ENCODE measurements around the gene ZFAND3. TPM values are rescaled to one million over a fixed set of nuclear protein-coding genes. Genes with fewer than 3 reads are reported as not detected.
"Not testable (repeated sequence)": the region's sequence is repeated elsewhere in the genome, so short reads cannot be mapped to it uniquely, and the experiment has no call there.

The ZFAND3 gene
- total and polyA plus RNA-seq, 4 donors = 24.5 to 152 (median 81.6) TPM

DNA sequence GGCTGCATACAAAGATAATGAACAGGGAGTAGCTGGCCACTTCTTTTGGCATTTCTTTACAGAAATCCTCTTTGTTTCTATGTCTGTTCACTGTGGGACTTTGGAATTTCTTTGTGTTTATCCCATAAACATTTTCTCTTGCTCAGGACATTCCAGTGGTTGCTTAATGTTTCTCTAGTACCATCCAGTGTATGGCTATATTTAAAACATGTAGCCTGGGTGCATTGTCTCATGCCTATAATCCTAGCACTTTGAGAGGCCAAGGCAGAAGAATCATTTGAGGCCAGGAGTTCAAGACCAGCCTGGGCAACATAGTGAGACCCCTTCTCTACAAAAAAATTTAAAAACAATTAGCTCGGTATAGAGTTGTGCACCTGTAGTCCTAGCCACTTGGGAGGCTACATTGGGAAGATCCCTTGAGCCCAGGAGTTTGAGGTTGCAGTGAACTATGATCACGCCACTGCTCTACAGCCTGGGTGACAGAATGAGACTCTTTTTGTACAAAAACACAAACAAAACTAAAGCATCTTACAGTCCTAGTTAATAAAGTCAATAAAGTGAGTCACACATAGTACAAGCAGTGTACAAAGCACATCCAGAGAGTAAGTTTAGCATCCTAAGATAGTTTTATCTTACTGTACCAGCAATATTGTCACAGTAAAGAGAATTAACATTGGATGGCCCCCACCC lies 63.3 kb downstream of the ZFAND3 start:
- Histone ChIP-seq H3K36me3 (ENCODE audit: control insufficient read depth, insufficient read depth, low read length) (no peaks in the 10 kb centered on the region), H3K9me3 (ENCODE audit: control insufficient read depth, insufficient read depth, low read length) (no peaks in the 10 kb centered on the region), H3K4me1 (ENCODE audit: control insufficient read depth, insufficient read depth, low read length) (peaks cover 4% of the 10 kb centered on the region), H3K4me3 (ENCODE audit: low read depth, low read length) (no peak overlapping the region), H3K27ac (ENCODE audit: low read depth, low read length) (no peak overlapping the region), H3K27me3 (ENCODE audit: control insufficient read depth, insufficient read depth, low read length) (no peaks in the 10 kb centered on the region)
- no CpG with 5 or more reads among the region's 2 CpGs for WGBS (ENCODE audit: insufficient coverage)
- DNase-seq (ENCODE audit: low read depth in 4 of 6, low spot score in 6 of 6) = no peak

DNA sequence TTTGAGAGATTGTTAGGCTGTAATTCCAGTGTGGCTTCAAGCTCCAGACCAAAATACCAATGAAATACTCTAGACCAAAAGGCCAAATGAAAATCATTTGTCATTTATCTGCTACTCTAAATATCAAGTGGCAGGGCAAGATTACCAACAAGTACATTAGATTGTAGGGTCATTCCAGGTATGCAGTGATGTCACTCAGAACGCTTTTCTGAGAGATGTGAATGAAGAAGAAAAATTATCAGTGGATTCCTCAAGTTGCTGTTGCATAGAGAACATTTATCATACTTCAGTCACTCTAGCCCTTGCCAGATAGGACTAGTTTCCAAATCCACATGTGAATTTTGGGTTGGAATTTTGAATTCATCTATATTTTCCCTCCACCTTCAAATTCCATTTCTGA lies 65.0 kb downstream of the ZFAND3 start:
- H3K27ac ChIP-seq (ENCODE audit: low read depth, low read length) = no peak overlapping the region
- H3K4me3 ChIP-seq (ENCODE audit: low read depth, low read length) = no peak overlapping the region
- H3K9me3 ChIP-seq (ENCODE audit: control insufficient read depth, insufficient read depth, low read length) = no peaks in the 10 kb centered on the region
- WGBS (ENCODE audit: insufficient coverage) = no CpG with 5 or more reads among the region's 1 CpG
- no peaks in the 10 kb centered on the region for H3K36me3 ChIP-seq (ENCODE audit: control insufficient read depth, insufficient read depth, low read length)
- no peak for DNase-seq (ENCODE audit: low read depth in 4 of 6, low spot score in 6 of 6)
- H3K4me1 ChIP-seq (ENCODE audit: control insufficient read depth, insufficient read depth, low read length) = no peaks in the 10 kb centered on the region
- H3K27me3 ChIP-seq (ENCODE audit: control insufficient read depth, insufficient read depth, low read length) = no peaks in the 10 kb centered on the region

GRCh38 chr6:37889051-37889450 lies 69.5 kb downstream of the ZFAND3 start:
- whole genome bisulfite sequencing (ENCODE audit: insufficient coverage) = no CpG with 5 or more reads among the region's 4 CpGs

DNA sequence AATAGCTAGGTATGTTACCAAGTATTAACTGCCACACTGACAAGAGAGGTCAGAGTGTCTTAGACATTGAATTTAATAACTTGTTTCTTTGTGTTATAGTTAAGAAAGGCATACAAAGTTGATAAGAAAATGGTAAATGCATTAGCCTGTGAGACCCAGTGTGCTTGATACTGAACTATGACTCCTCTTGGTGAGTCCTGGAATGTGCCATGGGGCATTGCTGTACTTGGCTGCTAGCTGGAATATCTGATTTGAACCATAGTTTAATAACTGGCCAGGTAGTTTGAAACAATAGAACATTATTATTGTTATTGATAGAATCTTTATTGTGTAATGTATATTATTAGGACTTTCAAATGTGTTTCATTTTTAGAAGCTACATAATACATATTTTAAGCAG lies 70.0 kb downstream of the ZFAND3 start:
- Histone ChIP-seq H3K36me3 (ENCODE audit: control insufficient read depth, insufficient read depth, low read length) (peaks cover 2% of the 10 kb centered on the region), H3K27me3 (ENCODE audit: control insufficient read depth, insufficient read depth, low read length) (no peaks in the 10 kb centered on the region), H3K4me3 (ENCODE audit: low read depth, low read length) (no peak overlapping the region), H3K27ac (ENCODE audit: low read depth, low read length) (no peak overlapping the region), H3K4me1 (ENCODE audit: control insufficient read depth, insufficient read depth, low read length) (no peaks in the 10 kb centered on the region), H3K9me3 (ENCODE audit: control insufficient read depth, insufficient read depth, low read length) (no peaks in the 10 kb centered on the region)
- no peak for DNase-seq (ENCODE audit: low read depth in 4 of 6, low spot score in 6 of 6)

More at GRCh38 chr6:37889051-37889450, 69.5 kb downstream of the ZFAND3 start:
- Histone ChIP-seq H3K36me3 (ENCODE audit: control insufficient read depth, insufficient read depth, low read length) (peaks cover 2% of the 10 kb centered on the region), H3K9me3 (ENCODE audit: control insufficient read depth, insufficient read depth, low read length) (no peaks in the 10 kb centered on the region), H3K4me3 (ENCODE audit: low read depth, low read length) (no peak overlapping the region), H3K27me3 (ENCODE audit: control insufficient read depth, insufficient read depth, low read length) (no peaks in the 10 kb centered on the region), H3K27ac (ENCODE audit: low read depth, low read length) (no peak overlapping the region), H3K4me1 (ENCODE audit: control insufficient read depth, insufficient read depth, low read length) (no peaks in the 10 kb centered on the region)
- DNase-seq (ENCODE audit: low read depth in 4 of 6, low spot score in 6 of 6) = no peak

DNA sequence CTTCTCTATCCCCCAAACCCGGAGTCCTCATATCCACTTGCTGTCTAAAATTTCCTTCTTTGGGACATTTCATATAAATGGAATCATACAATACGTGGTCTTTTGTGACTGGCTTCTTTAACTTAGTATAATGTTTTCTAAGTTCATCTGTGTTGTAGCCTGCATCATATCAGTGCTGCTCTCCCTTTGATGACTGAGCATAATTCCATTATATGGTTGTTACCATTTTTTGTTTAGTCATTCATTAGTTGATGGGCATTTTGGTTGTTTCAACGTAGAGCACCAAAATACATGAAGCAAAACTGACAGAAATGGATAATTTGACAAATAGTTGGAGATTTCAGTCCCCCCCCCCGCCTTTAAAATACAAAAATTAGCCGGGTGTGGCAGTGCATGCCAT lies 71.5 kb downstream of the ZFAND3 start:
- H3K4me1 ChIP-seq (ENCODE audit: control insufficient read depth, insufficient read depth, low read length) = no peaks in the 10 kb centered on the region
- H3K4me3 ChIP-seq (ENCODE audit: low read depth, low read length) = no peak overlapping the region
- no peaks in the 10 kb centered on the region for H3K27me3 ChIP-seq (ENCODE audit: control insufficient read depth, insufficient read depth, low read length)
- peaks cover 2% of the 10 kb centered on the region for H3K36me3 ChIP-seq (ENCODE audit: control insufficient read depth, insufficient read depth, low read length)
- DNase-seq (ENCODE audit: low read depth in 4 of 6, low spot score in 6 of 6) = no peak
- no peaks in the 10 kb centered on the region for H3K9me3 ChIP-seq (ENCODE audit: control insufficient read depth, insufficient read depth, low read length)
- WGBS (ENCODE audit: insufficient coverage) = 100% methylated on average over 1 of the region's 5 CpGs
- H3K27ac ChIP-seq (ENCODE audit: low read depth, low read length) = no peak overlapping the region

DNA sequence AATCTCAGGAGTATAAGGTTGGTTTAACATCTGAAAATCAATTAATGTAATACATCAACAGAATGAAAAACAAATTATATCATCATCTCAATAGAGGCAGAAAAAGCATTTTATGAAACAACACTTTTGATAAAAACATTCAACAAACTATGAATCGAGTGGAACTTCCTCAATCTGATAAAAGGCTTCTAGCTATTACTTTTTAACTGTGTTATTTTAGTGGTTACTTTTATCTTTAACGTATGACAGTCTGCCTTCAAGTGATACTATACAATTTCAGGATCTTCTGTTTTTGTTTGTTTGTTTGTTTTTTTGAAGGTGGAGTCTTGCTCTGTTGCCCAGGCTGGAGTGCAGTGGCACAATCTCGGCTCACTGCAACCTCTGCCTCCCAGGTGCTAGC lies 73.7 kb downstream of the ZFAND3 start:
- Histone ChIP-seq H3K4me3 (ENCODE audit: low read depth, low read length) (no peak overlapping the region), H3K27ac (ENCODE audit: low read depth, low read length) (no peak overlapping the region), H3K9me3 (ENCODE audit: control insufficient read depth, insufficient read depth, low read length) (no peaks in the 10 kb centered on the region), H3K36me3 (ENCODE audit: control insufficient read depth, insufficient read depth, low read length) (peaks cover 2% of the 10 kb centered on the region), H3K27me3 (ENCODE audit: control insufficient read depth, insufficient read depth, low read length) (no peaks in the 10 kb centered on the region), H3K4me1 (ENCODE audit: control insufficient read depth, insufficient read depth, low read length) (no peaks in the 10 kb centered on the region)
- 100% methylated on average over 1 of the region's 3 CpGs for WGBS (ENCODE audit: insufficient coverage)
- no peak for DNase-seq (ENCODE audit: low read depth in 4 of 6, low spot score in 6 of 6)

DNA sequence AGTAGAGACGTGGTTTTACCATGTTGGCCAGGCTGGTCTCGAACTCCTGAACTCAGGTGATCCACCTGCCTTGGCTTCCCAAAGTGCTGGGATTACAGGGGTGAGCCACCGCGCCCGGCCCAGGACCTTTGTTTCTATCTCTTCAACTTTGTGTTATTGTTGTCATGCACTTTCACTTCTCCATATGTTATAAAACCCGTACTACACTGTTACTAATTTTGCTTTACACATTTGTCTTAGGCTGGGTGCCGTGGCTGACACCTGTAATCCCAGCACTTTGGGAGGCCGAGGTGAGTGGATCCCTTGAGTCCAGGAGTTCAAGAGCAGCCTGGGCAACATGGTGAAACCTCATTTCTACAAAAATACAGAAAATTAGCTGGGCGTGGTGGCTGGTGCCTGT lies 74.2 kb downstream of the ZFAND3 start:
- 95% methylated on average over 9 of the region's 9 CpGs for WGBS (ENCODE audit: insufficient coverage)
- not testable (repeated sequence) for H3K27ac ChIP-seq (ENCODE audit: low read depth, low read length); H3K36me3 ChIP-seq (ENCODE audit: control insufficient read depth, insufficient read depth, low read length); H3K27me3 ChIP-seq (ENCODE audit: control insufficient read depth, insufficient read depth, low read length); H3K4me1 ChIP-seq (ENCODE audit: control insufficient read depth, insufficient read depth, low read length); H3K4me3 ChIP-seq (ENCODE audit: low read depth, low read length); DNase-seq (ENCODE audit: low read depth in 4 of 6, low spot score in 6 of 6); H3K9me3 ChIP-seq (ENCODE audit: control insufficient read depth, insufficient read depth, low read length)

- DNase-seq (ENCODE audit: low read depth in 4 of 6, low spot score in 6 of 6) = no peak
- H3K9me3 ChIP-seq (ENCODE audit: control insufficient read depth, insufficient read depth, low read length) = no peaks in the 10 kb centered on the region
- no peaks in the 10 kb centered on the region for H3K4me1 ChIP-seq (ENCODE audit: control insufficient read depth, insufficient read depth, low read length)
- WGBS (ENCODE audit: insufficient coverage) = no CpG with 5 or more reads among the region's 5 CpGs
- H3K36me3 ChIP-seq (ENCODE audit: control insufficient read depth, insufficient read depth, low read length) = peaks cover 2% of the 10 kb centered on the region
- no peak overlapping the region for H3K27ac ChIP-seq (ENCODE audit: low read depth, low read length)
- no peak overlapping the region for H3K4me3 ChIP-seq (ENCODE audit: low read depth, low read length)
- H3K27me3 ChIP-seq (ENCODE audit: control insufficient read depth, insufficient read depth, low read length) = no peaks in the 10 kb centered on the region
Measured at GRCh38 chr6:37894585-37894984, 75.1 kb downstream of the ZFAND3 start.

GRCh38 chr6:37897321-37897720 lies 77.8 kb downstream of the ZFAND3 start:
- no peaks in the 10 kb centered on the region for H3K9me3 ChIP-seq (ENCODE audit: control insufficient read depth, insufficient read depth, low read length)
- no peak for DNase-seq (ENCODE audit: low read depth in 4 of 6, low spot score in 6 of 6)
- no peak overlapping the region for H3K27ac ChIP-seq (ENCODE audit: low read depth, low read length)
- no peaks in the 10 kb centered on the region for H3K4me1 ChIP-seq (ENCODE audit: control insufficient read depth, insufficient read depth, low read length)
- H3K4me3 ChIP-seq (ENCODE audit: low read depth, low read length) = no peak overlapping the region
- WGBS (ENCODE audit: insufficient coverage) = 93% methylated on average over 4 of the region's 5 CpGs
- H3K36me3 ChIP-seq (ENCODE audit: control insufficient read depth, insufficient read depth, low read length) = peaks cover 2% of the 10 kb centered on the region
- H3K27me3 ChIP-seq (ENCODE audit: control insufficient read depth, insufficient read depth, low read length) = no peaks in the 10 kb centered on the region

GRCh38 chr6:37897818-37898515 lies 78.4 kb downstream of the ZFAND3 start:
- no peaks in the 10 kb centered on the region for H3K27me3 ChIP-seq (ENCODE audit: control insufficient read depth, insufficient read depth, low read length)
- no peak overlapping the region for H3K27ac ChIP-seq (ENCODE audit: low read depth, low read length)
- no peak overlapping the region for H3K4me3 ChIP-seq (ENCODE audit: low read depth, low read length)
- H3K36me3 ChIP-seq (ENCODE audit: control insufficient read depth, insufficient read depth, low read length) = peaks cover 2% of the 10 kb centered on the region
- no peak for DNase-seq (ENCODE audit: low read depth in 4 of 6, low spot score in 6 of 6)
- no peaks in the 10 kb centered on the region for H3K4me1 ChIP-seq (ENCODE audit: control insufficient read depth, insufficient read depth, low read length)
- H3K9me3 ChIP-seq (ENCODE audit: control insufficient read depth, insufficient read depth, low read length) = no peaks in the 10 kb centered on the region
- no CpG with 5 or more reads among the region's 4 CpGs for WGBS (ENCODE audit: insufficient coverage)

All from spinal cord (tissue), 10 donors.